ENCODE measurements around the gene FDX2.

DNA sequence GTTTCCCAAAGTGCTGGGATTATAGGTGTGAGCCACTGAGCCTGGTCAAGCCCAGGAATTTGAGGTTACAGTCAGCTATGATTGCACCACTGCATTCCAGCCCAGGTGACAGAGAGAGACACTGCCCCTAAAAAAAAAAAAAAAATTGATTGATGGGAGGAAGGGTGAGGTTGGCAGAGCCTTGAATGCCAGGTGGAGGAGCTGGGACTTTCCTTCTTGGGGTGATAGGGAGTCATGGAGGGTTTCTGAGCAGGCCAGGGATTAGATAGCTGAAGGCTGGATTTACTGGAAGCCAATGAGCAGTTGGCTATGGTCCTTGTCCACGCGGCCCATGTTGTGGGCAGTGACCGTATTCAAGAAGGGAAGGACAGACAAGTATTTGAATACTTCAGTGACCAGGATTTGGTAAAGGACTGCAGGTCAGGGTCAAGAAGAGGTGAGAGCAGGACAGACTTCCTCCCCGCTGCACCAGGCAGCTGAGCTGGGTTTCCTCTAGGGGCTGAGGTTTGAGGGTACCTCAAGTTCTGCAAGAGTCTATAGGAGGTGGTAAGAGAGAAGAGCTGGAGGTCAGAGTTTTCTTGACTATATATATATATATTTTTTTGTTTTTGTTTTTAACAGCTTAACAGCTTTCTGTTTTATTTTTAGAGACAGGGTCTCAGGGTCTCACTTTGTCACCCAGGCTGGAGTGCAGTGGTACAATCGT, 35.9 kb downstream of the FDX2 start:
- TF ChIP-seq, protein P1, sequence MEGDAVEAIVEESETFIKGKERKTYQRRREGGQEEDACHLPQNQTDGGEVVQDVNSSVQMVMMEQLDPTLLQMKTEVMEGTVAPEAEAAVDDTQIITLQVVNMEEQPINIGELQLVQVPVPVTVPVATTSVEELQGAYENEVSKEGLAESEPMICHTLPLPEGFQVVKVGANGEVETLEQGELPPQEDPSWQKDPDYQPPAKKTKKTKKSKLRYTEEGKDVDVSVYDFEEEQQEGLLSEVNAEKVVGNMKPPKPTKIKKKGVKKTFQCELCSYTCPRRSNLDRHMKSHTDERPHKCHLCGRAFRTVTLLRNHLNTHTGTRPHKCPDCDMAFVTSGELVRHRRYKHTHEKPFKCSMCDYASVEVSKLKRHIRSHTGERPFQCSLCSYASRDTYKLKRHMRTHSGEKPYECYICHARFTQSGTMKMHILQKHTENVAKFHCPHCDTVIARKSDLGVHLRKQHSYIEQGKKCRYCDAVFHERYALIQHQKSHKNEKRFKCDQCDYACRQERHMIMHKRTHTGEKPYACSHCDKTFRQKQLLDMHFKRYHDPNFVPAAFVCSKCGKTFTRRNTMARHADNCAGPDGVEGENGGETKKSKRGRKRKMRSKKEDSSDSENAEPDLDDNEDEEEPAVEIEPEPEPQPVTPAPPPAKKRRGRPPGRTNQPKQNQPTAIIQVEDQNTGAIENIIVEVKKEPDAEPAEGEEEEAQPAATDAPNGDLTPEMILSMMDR (IDR thresholded peaks at IDR 0.05) = no peak
- no peak for TF ChIP-seq POLR2A (IDR thresholded peaks at IDR 0.05)

All from right lobe of liver (tissue), 4 donors.